Measurements from ENCODE around the gene MRPL55. TPM values are rescaled to one million over a fixed set of nuclear protein-coding genes. Genes with fewer than 3 reads are reported as not detected.

MRPL55 gene
- total and polyA plus RNA-seq, 8 donors, result 35.4 to 45.3 (median 40.7) TPM

DNA sequence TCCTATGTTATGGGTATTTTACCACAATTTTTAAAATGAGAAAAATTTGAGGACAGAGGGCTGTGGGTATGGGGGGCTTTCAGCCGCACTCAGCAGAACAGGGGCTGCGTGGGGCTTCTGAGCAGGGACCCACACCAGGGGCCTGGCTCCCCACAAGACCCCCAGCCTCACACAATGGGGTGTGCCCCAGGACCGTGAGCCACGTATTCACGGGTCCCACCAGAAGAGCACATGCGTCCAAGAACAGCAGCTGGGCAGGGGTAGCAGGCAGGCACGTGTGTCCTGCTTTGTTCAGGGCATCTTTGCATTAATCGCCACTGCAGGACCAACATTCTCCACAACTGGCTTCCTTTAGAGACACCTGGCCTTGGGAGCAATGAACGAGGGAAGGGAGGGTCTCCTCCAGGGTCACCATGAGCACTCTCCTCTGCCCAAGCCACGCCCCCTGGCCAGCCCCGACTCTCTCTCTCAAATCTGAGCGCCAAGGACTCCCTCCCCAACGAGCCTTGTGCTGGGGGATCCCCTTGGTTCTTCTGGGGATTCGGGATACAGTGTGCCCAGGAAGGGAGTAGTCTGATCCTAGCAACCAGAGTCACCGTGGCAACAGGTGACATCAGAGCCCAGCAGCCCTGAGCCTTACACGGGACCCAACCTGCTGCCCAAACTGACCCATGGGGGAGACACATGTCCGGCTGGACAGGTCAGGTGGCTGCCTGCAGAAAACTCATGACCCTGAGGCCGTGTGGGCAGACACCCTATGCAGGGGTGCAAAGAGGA lies 34.0 kb downstream of the MRPL55 start:
- no peaks in the 10 kb centered on the region for H3K4me1 ChIP-seq
- H3K4me3 ChIP-seq, result no peak overlapping the region
- no peaks in the 10 kb centered on the region for H3K9me3 ChIP-seq
- H3K36me3 ChIP-seq, result no peaks in the 10 kb centered on the region
- no peak overlapping the region for H3K27ac ChIP-seq
- peak in 1 of 4 donors; percentile 33 for DNase-seq
- TF ChIP-seq, protein P1, sequence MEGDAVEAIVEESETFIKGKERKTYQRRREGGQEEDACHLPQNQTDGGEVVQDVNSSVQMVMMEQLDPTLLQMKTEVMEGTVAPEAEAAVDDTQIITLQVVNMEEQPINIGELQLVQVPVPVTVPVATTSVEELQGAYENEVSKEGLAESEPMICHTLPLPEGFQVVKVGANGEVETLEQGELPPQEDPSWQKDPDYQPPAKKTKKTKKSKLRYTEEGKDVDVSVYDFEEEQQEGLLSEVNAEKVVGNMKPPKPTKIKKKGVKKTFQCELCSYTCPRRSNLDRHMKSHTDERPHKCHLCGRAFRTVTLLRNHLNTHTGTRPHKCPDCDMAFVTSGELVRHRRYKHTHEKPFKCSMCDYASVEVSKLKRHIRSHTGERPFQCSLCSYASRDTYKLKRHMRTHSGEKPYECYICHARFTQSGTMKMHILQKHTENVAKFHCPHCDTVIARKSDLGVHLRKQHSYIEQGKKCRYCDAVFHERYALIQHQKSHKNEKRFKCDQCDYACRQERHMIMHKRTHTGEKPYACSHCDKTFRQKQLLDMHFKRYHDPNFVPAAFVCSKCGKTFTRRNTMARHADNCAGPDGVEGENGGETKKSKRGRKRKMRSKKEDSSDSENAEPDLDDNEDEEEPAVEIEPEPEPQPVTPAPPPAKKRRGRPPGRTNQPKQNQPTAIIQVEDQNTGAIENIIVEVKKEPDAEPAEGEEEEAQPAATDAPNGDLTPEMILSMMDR (IDR thresholded peaks at IDR 0.05), result no peak
- intact Hi-C loops (cut with DNase I), result no loop called here
- H3K27me3 ChIP-seq, result peaks cover 0 to 22% of the 10 kb centered on the region in 2 donors
- ATAC-seq, result no peak

DNA sequence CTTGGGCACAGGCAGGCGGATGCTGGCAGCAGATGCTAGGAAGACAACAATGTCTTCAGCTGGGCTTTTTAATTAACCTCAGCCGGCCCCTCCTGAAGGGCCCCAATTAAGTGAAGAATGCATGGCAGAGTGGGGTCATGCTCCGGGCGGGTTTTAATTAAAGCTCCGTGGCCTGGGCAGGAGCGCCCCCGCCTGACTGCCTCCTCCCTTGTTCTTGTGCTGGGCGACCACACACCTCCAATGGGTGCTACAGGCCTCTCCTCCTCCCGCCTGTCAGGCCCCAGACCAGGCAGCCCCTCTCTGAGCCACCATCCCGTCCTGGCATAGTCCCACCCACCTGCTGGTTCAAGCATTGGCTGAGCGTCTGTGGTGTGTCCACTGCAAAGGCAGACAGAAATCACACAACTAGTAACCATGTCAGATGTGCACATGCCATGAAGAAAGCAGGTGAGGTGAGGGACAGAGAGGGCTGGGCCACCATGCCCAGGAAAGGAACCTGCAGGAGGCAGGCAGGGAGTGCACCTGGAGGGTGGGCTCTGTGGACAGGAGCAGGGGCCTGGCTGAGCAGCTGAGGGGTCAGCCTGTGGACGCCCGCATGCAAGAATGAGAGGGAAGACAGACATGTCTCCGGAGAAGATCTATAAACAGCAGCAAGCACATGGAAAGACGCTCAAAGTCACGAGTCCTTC lies 35.1 kb downstream of the MRPL55 start:
- Histone ChIP-seq H3K36me3 (no peaks in the 10 kb centered on the region), H3K27ac (no peak overlapping the region), H3K4me1 (no peaks in the 10 kb centered on the region), H3K27me3 (peaks cover 0 to 22% of the 10 kb centered on the region in 2 donors), H3K9me3 (no peaks in the 10 kb centered on the region), H3K4me3 (no peak overlapping the region)
- TF ChIP-seq, protein P1 (IDR thresholded peaks at IDR 0.05), result peak in 1 of 2 donors; percentile 11
- intact Hi-C loops (cut with DNase I), result no loop called here
- peak; percentile 76 for ATAC-seq
- peak in 1 of 4 donors; percentile 33 for DNase-seq

DNA sequence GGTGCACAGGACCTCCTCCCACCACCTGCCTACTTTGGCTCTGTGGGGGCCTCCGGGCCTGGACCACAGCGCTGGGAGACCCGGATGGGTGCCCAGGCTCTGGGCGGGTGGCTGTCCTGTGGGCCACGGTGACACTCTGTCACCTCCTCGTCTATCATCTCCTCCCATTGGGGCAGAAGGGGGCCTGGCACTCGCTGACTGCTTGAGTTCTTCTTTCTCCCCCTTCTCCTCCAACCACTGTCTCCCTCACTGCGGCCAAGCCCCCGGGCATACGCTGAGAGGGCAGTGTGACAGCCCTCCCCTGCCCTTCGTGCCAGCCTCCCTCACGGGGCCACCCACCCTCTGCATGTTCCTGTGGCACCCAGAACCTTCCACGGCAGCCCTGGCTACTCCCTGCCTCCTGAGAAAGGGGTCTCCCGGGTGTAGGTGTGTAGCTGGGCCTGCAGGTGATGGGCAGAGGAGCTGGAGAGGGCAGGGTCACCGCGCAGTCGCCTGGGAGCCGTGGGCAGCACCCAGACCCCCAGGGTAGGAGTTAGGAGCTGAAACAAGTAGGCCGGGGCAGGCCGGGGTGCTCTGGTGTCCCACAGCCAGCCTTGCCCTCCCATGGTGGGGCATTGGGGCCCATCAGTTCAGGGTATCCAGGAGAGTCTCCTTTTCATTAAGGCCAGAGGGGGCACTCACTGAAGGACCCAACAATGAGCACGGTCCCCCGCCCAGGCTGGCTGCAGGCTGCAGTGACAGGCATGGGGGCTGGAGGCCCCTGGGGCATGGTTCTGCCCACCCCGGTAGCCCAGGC lies 35.8 kb downstream of the MRPL55 start:
- Histone ChIP-seq H3K27me3 (peaks cover 0 to 22% of the 10 kb centered on the region in 2 donors), H3K4me3 (no peak overlapping the region), H3K36me3 (no peaks in the 10 kb centered on the region), H3K4me1 (no peaks in the 10 kb centered on the region), H3K27ac (no peak overlapping the region), H3K9me3 (no peaks in the 10 kb centered on the region)
- peak in 2 of 4 donors; percentile 17 to 71 for DNase-seq
- TF ChIP-seq, protein P1 (IDR thresholded peaks at IDR 0.05), result no peak
- ATAC-seq, result no peak
- intact Hi-C loops (cut with DNase I), result no loop called here

DNA sequence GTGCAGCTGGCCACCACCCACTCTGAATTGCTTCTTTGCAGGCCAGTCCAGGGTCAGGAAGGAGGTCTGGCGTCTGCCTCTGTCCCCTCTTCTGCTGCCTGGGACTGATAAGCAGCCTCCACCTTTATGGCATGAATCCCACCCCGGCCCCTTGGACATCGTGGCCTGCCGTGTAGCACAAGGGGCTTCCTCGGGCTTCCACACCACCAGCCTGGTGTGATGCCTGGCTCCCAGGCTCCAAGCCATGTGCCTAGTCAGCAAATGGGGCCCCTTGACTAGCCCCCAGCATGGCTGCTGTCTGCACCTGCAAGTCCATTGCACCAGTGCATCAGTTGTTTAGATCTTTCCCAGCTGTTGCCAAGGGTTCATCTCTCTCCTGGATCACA lies 36.4 kb downstream of the MRPL55 start:
- Histone ChIP-seq H3K4me3 (no peak overlapping the region), H3K27ac (no peak overlapping the region), H3K9me3 (no peaks in the 10 kb centered on the region), H3K27me3 (peaks cover 0 to 22% of the 10 kb centered on the region in 2 donors), H3K36me3 (no peaks in the 10 kb centered on the region), H3K4me1 (no peaks in the 10 kb centered on the region)
- DNase-seq (peak in 1 of 4 donors; percentile 23), ATAC-seq (no peak)
- intact Hi-C loops (cut with DNase I), result no loop called here
- TF ChIP-seq, protein P1 (IDR thresholded peaks at IDR 0.05), result no peak

Measured in left lung (tissue), 10 donors.